D721Med (cell line): ENCODE results near the gene LPCAT2.

ENCODE experiments used
- DNase-seq: peaks from one replicate; pipeline ENCODE4 v3.0.0; 2011; ENCODE audit warnings: low spot score; ENCODE audit not compliant: insufficient read length
- FAIRE-seq: peaks from 2 replicates; lab custom pipeline; 2011; peaks lifted over from hg19 to GRCh38; lab: Jason Lieb, UNC
- TF ChIP-seq, protein P1 (sequence below): IDR thresholded peaks from 2 replicates; pipeline ENCODE4 v1.5.1; 2012; ENCODE audit warnings: mild to moderate bottlenecking, control low read depth; ENCODE audit not compliant: insufficient read depth; ENCODE audit errors: missing control alignments

The LPCAT2 gene

DNA sequence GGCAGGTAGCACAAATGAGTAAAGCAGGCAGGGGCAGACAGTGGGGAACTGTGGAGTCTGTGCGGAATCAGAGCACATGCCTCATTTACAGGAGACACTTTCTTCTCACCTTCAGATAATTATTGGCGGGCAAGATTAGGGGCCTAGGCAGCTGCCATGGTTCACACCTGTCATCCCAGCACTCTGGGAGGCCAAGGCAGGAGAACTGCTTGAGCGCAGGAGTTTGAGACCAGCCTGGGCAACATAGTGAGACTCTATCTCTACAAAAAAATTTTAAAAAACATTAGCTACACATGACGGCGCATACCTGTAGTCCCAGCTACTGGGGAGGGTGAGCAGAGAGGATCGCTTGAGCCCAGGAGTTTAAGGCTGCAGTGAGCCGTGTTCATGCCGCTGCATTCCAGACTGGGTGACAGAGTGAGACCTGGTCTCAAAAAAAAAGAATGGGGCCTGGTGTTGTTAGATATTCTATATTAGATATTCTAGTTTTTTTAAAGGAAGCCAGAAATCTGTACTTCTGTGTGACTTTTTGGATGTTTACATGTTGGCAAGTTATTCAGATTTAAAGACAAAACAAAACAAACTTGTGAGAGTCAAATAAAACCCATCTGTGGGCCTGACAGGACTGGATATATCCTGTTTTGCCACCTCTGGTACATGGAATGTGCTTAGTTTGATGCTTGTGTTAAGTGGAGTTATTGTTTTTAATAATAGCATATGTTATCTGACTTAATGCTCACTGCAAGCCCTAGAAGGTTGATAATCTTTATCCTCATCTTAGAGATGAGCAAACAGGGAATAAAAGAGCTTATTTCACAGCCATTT is 4.9 kb upstream of the LPCAT2 start:
- FAIRE-seq = no peak
- TF ChIP-seq, protein P1, sequence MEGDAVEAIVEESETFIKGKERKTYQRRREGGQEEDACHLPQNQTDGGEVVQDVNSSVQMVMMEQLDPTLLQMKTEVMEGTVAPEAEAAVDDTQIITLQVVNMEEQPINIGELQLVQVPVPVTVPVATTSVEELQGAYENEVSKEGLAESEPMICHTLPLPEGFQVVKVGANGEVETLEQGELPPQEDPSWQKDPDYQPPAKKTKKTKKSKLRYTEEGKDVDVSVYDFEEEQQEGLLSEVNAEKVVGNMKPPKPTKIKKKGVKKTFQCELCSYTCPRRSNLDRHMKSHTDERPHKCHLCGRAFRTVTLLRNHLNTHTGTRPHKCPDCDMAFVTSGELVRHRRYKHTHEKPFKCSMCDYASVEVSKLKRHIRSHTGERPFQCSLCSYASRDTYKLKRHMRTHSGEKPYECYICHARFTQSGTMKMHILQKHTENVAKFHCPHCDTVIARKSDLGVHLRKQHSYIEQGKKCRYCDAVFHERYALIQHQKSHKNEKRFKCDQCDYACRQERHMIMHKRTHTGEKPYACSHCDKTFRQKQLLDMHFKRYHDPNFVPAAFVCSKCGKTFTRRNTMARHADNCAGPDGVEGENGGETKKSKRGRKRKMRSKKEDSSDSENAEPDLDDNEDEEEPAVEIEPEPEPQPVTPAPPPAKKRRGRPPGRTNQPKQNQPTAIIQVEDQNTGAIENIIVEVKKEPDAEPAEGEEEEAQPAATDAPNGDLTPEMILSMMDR = no peak
- DNase-seq = no peak

DNA sequence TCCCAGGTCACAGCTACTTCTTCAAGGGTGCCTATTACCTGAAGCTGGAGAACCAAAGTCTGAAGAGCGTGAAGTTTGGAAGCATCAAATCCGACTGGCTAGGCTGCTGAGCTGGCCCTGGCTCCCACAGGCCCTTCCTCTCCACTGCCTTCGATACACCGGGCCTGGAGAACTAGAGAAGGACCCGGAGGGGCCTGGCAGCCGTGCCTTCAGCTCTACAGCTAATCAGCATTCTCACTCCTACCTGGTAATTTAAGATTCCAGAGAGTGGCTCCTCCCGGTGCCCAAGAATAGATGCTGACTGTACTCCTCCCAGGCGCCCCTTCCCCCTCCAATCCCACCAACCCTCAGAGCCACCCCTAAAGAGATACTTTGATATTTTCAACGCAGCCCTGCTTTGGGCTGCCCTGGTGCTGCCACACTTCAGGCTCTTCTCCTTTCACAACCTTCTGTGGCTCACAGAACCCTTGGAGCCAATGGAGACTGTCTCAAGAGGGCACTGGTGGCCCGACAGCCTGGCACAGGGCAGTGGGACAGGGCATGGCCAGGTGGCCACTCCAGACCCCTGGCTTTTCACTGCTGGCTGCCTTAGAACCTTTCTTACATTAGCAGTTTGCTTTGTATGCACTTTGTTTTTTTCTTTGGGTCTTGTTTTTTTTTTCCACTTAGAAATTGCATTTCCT is 3.4 kb upstream of the LPCAT2 start:
- FAIRE-seq (no peak), DNase-seq (no peak)
- TF ChIP-seq, protein P1 = no peak

DNA sequence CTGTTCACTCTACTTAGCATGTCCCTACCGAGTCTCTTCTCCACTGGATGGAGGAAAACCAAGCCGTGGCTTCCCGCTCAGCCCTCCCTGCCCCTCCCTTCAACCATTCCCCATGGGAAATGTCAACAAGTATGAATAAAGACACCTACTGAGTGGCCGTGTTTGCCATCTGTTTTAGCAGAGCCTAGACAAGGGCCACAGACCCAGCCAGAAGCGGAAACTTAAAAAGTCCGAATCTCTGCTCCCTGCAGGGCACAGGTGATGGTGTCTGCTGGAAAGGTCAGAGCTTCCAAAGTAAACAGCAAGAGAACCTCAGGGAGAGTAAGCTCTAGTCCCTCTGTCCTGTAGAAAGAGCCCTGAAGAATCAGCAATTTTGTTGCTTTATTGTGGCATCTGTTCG is 2.8 kb upstream of the LPCAT2 start:
- TF ChIP-seq, protein P1 = no peak
- FAIRE-seq = no peak
- no peak for DNase-seq

DNA sequence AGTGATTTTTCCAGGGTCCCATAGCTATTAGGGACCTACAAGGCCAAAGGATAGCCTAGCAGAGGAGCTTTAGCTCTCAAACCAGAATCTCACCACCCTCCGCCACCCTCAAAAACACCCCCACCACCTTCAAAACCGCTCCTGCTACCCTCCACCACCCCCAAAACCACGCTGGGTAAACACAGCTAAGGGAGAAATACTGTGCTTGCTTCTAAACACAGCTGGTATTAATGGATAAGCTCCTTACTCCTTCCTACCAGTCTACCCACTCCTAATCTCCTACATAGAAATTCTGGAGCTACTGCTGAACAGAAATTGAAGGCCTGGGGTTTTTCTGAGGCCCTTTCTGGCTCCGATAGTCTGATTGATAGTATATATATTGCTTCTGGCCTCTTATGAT is 2.2 kb upstream of the LPCAT2 start:
- no peak for FAIRE-seq
- TF ChIP-seq, protein P1 = no peak
- no peak for DNase-seq

DNA sequence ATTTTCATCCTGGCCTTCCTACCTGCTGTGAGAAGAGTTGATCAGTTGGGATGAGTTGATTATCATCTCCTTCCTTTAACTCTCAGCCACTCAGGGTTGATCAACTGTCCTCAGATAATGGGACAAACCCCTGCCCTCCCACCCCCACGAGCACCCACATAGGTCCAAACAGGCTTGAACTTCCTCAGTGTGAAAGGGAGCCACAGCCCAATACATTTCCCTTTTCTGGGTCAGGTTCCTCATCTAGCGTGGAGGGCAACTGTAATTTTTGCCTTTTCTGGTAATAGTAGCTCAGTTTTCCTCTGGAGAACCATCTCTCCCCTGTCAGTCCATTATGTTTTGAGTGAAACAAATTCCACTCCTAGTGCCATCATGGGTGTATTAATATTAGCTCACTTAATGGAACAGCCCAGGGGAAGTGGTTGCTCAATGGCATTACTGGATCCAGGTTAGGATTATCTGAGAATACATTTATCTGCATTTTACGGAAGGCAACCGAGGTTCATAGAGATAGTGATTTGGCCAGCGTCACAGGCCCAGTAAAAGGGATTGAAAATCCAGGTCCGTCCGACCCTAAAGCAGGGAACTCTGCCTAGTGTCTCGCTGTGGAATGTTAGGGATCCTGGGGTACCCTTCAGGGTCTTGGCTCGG is 476 bp upstream of the LPCAT2 start:
- TF ChIP-seq, protein P1 = no peak
- no peak for DNase-seq
- FAIRE-seq = no peak

DNA sequence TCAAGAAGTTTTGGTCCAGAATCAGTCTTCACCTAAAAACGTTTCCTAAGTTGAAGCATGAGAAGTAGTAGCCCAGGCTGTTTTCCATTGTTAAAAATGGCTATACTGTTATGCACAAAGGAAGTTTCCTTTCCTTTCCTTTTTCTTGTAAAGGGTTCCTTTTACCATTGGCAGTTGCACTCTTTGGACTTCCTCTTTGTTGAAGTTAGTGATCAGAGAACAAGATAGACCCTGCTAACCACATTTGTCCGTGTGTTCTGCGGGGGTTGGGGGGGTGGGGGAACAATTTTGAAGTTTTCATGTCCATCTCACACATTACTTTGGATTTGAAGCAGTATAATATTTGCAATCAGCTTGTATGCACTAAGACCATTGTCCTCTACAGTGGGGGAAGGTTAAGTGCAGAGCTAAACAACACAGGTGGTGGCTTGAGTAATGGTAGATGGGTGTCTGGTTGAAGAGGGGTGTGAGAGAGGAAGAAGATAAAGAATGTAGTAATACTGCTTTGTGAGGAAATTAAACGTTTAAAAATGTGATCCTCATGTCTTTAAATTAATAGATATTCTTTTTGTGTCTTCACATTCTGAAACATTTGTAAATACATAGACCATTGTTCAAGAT is 1.4 kb downstream of the LPCAT2 start:
- DNase-seq (no peak), FAIRE-seq (no peak)
- TF ChIP-seq, protein P1 = no peak
